ENCODE data around the gene POU4F3.
A peak's percentile ranks its signal among the peaks of the same experiment; 100 is the strongest.
"Not testable (repeated sequence)": the region's sequence is repeated elsewhere in the genome, so short reads cannot be mapped to it uniquely, and the experiment has no call there.

Gene POU4F3

GRCh38 chr5:146338774-146339714 is at the start of gene POU4F3:
TSS of gene POU4F3 (plus strand) at chr5:146338839. CDS start at chr5:146339113, 274 bp downstream.
- no peak for DNase-seq

- DNase-seq, result no peak
Measured at GRCh38 chr5:146290318-146290717, 48.3 kb upstream of the POU4F3 start.

DNA sequence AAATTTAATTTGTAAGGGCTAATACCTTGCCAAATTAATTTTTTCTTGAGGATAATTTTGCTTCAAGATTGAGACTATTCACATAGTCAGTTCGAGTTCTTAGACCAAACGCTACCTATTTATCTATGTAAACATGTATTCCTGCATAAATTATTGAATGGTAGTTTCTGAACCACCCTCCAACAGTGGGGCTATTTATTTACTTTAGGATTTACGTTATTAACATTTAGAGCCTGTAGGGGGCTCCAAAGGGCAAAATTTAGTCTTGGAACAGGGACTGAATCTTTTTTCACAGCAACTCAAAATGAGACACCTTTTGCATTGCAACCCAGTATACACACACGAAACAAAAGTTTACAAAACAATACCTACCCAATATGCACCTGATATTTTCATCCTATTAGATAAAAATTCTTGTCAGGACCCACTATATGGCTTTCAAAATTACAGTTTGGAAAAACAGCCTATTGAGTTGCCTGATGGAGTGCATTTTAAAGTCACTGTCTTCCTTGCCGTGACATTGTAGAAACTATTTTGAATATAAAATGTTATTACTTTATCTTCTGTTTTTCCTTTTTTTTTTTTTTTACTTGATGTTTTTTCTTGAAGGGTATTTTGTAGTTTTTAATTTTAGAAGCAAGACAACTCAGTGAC is 47.1 kb upstream of the POU4F3 start:
- DNase-seq, result peak; percentile 27 to 43

DNA sequence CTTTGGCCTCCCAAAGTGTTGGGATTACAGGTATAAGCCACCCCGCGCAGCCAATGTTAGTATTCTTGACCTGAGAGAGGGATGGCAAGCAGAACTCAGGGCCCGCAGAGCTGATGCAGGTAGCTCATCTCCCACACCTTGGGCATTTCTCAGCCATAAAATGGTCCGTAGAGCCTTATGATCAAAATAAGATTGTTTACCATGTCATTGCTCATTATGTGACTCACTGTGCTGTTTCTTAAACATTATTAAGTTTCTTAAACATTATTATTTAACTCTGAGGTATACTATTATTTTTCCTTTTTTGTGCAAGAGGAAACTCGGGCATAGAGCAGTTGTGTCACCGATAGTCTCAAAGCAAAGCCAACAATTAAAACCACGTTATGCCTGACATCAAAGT is 42.4 kb upstream of the POU4F3 start:
- DNase-seq, result no peak

- not testable (repeated sequence) for DNase-seq
Measured at GRCh38 chr5:146298920-146299319, 39.7 kb upstream of the POU4F3 start.

DNA sequence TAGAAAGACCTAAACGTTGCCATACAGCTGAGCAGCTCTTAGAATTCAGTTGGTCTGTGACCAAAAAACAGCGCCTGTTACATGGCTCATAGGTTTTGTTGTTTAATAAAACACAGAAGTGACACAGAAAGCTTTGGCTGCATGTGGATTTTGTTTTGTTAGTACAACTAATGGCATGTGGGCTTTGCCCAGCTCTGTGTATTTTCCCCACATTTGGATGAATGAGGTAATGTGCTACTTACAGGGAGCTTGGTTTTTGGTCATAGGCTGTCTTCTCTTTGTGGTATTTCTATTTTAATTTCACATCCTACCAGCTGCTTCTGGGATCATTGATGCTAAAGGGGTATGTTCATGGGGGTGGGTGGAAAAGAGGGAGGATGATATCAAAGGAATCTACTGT is 37.0 kb upstream of the POU4F3 start:
- DNase-seq, result no peak

- DNase-seq, result no peak
Measured at GRCh38 chr5:146302406-146302805, 36.2 kb upstream of the POU4F3 start.

DNA sequence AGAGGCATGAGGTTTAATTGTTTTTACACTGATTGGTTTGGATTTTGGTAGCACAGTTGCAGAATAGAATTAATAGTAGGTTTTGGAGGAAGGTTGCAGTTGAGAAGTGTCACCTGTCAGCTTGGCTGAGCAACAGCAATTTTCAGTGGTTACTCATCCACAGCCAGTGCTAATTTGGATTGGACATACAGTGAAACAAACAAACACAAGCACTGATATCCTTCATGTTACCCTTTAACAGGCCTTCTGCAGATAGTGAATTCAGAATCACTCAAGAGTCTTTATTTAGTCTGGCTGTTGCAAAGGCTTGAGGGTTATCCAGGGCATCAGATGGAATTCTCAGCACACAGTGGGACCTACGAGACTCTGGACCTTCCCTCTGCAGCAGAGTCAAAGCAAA is 31.8 kb upstream of the POU4F3 start:
- no peak for DNase-seq

GRCh38 chr5:146307796-146308195 is 30.8 kb upstream of the POU4F3 start:
- no peak for DNase-seq

DNA sequence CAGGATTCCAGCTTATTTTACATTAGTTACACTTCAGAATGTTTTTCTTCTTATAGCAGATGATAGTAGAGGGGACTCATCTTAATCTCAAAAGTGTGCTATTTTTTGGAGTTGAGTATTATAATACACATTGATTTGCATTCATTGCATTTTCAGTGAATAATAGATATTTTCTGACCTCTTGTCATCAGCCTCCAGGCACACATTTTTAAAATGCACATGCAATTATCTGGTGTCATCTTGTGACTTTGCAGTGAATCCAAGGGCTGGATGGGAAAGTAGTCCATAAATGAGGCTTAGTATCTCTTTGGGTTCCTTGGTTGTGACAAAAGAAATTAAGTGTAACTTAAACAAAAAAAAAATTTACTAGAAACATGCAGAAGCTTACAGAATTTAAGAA is 28.1 kb upstream of the POU4F3 start:
- DNase-seq, result no peak

GRCh38 chr5:146311278-146311677 is 27.4 kb upstream of the POU4F3 start:
- DNase-seq, result no peak

GRCh38 chr5:146313027-146313426 is 25.6 kb upstream of the POU4F3 start:
- DNase-seq, result no peak

- no peak for DNase-seq
Measured at GRCh38 chr5:146321571-146321970, 17.1 kb upstream of the POU4F3 start.

GRCh38 chr5:146327257-146327870 is 11.3 kb upstream of the POU4F3 start:
- no peak for DNase-seq

- no peak for DNase-seq
Measured at GRCh38 chr5:146327989-146328388, 10.7 kb upstream of the POU4F3 start.

- no peak for DNase-seq
Measured at GRCh38 chr5:146329697-146330096, 8.9 kb upstream of the POU4F3 start.

- no peak for DNase-seq
Measured at GRCh38 chr5:146331423-146331822, 7.2 kb upstream of the POU4F3 start.

GRCh38 chr5:146334074-146334533 is 4.5 kb upstream of the POU4F3 start:
- no peak for DNase-seq

- DNase-seq, result no peak
Measured at GRCh38 chr5:146336197-146336596, 2.4 kb upstream of the POU4F3 start.

DNA sequence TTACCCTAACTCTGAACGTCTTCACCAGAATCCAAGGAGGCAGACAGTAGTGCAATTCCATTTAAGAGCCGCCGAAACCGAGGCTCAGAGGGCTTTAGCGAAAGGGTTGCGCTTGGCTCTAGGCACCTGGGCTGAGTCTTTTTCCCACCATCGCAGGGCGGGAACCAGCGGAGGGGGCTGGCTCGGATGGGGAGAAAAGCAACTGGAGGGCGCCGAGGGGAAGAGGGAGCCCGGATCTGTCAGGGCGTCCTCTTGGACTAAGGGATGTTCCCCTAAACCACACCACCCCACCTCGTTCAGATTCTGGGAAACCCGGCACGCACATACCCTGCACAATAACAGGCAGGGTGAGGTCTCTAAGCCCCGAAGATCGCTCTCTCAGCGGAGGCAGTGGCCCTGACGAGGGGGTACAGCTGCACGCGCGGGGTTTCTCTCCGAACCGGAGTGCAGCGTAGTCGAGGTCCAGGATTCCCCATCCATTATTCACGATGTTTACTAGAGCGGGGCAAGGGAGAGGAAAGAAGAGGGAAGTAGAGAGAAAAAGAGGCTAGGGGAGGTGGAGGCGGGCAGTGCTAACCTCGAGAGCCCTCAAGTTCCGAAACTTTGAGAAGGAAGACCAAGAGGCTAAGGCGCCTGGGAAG is 1.3 kb upstream of the POU4F3 start:
- DNase-seq, result no peak

DNA sequence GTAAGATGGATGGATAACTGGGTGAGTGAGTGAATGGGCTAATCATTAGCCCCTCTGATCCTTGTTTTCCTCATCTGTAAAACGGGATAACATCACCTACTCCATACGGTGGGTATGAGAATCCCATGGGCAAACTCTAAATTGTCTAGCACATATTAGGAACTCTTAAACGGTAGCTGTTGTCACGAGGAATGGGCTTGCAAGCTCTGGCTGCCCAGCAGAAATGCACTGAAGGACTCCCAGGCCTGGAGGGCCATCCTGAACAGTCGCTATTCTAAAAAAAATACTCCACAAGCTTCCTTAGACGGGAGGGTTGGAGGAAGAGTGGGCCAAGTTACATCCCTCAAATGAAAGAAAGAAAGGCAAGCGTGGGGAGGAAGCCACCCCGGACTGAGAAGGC is 711 bp upstream of the POU4F3 start:
- DNase-seq, result no peak

DNA sequence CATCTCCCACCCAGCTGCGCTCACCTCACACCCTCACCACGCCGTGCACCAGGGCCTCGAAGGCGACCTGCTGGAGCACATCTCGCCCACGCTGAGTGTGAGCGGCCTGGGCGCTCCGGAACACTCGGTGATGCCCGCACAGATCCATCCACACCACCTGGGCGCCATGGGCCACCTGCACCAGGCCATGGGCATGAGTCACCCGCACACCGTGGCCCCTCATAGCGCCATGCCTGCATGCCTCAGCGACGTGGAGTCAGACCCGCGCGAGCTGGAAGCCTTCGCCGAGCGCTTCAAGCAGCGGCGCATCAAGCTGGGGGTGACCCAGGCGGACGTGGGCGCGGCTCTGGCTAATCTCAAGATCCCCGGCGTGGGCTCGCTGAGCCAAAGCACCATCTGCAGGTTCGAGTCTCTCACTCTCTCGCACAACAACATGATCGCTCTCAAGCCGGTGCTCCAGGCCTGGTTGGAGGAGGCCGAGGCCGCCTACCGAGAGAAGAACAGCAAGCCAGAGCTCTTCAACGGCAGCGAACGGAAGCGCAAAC is 1.1 kb downstream of the POU4F3 start:
- no peak for DNase-seq

Data from SHP77 (cell line).